DND-41 (cell line): Measurements from ENCODE around the gene SFXN4.

Source experiments
- ATAC-seq: fragments of 200-7000 bp; cut with Tn5 transposase; 3 replicates; pipeline ENCODE4 v1.9.1; 2021; ENCODE audit warnings: low read depth; ENCODE audit not compliant: insufficient read depth
- DNase-seq: peaks from one replicate; pipeline ENCODE4 v3.0.0-alpha.2; 2020
- H2AFZ ChIP-seq: 2 replicates; pipeline ENCODE4 v1.6.0; 2012; ENCODE audit warnings: low read depth, low read length
- H3K27ac ChIP-seq: 2 replicates; pipeline ENCODE4 v1.5.1; 2012; ENCODE audit warnings: low read length, inconsistent platforms
- H3K27me3 ChIP-seq: fragments of 200-600 bp; sonication (generic); 2 replicates; pipeline ENCODE4 v1.6.0; 2012; ENCODE audit warnings: low read length, mild to moderate bottlenecking, inconsistent platforms; ENCODE audit not compliant: insufficient read depth, poor library complexity
- H3K36me3 ChIP-seq: 2 replicates; pipeline ENCODE4 v1.5.1; 2012; ENCODE audit warnings: low read length, inconsistent platforms; ENCODE audit not compliant: insufficient read depth
- H3K4me1 ChIP-seq: 2 replicates; pipeline ENCODE4 v1.5.1; 2012; ENCODE audit warnings: mild to moderate bottlenecking, low read length; ENCODE audit not compliant: insufficient read depth
- H3K4me2 ChIP-seq: 2 replicates; pipeline ENCODE4 v1.6.0; 2012; ENCODE audit warnings: mild to moderate bottlenecking, moderate library complexity, low read length, inconsistent platforms; ENCODE audit not compliant: insufficient read depth
- H3K4me3 ChIP-seq, 2 experiments: fragments of 200-600 bp in 1 of 2; shearing (Covaris generic) in 1 of 2; 2 replicates each; pipeline ENCODE4 v1.5.1; 2012 to 2016; ENCODE audit warnings: inconsistent platforms in 2 of 2, low read length in 2 of 2, mild to moderate bottlenecking in 2 of 2, low read depth in 1 of 2, moderate library complexity in 1 of 2
- H3K79me2 ChIP-seq: 2 replicates; pipeline ENCODE4 v1.6.0; 2012; ENCODE audit warnings: low read length, inconsistent platforms; ENCODE audit not compliant: insufficient read depth
- H3K9ac ChIP-seq: 2 replicates; pipeline ENCODE4 v1.6.0; 2012; ENCODE audit warnings: low read depth, mild to moderate bottlenecking, inconsistent platforms, low read length, moderate library complexity
- H3K9me3 ChIP-seq: 2 replicates; pipeline ENCODE4 v1.5.1; 2012; ENCODE audit warnings: low read length, moderate library complexity, mild to moderate bottlenecking, inconsistent platforms; ENCODE audit not compliant: insufficient read depth, severe bottlenecking
- H4K20me1 ChIP-seq: 2 replicates; pipeline ENCODE4 v1.6.0; 2012; ENCODE audit warnings: low read length; ENCODE audit not compliant: insufficient read depth
- CTCF ChIP-seq: IDR thresholded peaks from 2 replicates; pipeline ENCODE4 v1.5.1; 2012; ENCODE audit warnings: borderline replicate concordance, low read length, moderate library complexity, mild to moderate bottlenecking; ENCODE audit not compliant: poor library complexity, severe bottlenecking; ENCODE audit errors: extremely low read depth
- EZH2 ChIP-seq: IDR thresholded peaks from 3 replicates; pipeline ENCODE4 v1.6.1; 2012; ENCODE audit warnings: borderline replicate concordance, low read depth, mild to moderate bottlenecking, moderate library complexity, low read length, inconsistent platforms; ENCODE audit not compliant: severe bottlenecking

Gene SFXN4

GRCh38 chr10:119197921-119198320, 32.4 kb upstream of the SFXN4 start:
- H3K4me2 ChIP-seq, result no peak overlapping the region
- ATAC-seq (no peak), DNase-seq (no peak)
- H3K27me3 ChIP-seq, result no peaks in the 10 kb centered on the region
- H3K4me1 ChIP-seq, result no peaks in the 10 kb centered on the region
- no peak overlapping the region for H3K9ac ChIP-seq
- no peak overlapping the region for H3K27ac ChIP-seq
- H4K20me1 ChIP-seq, result no peaks in the 10 kb centered on the region
- H3K9me3 ChIP-seq, result no peaks in the 10 kb centered on the region
- no peaks in the 10 kb centered on the region for H3K79me2 ChIP-seq
- H3K36me3 ChIP-seq, result no peaks in the 10 kb centered on the region
- no peak for TF ChIP-seq EZH2
- H2AFZ ChIP-seq, result no peak overlapping the region
- H3K4me3 ChIP-seq, result no peak overlapping the region

GRCh38 chr10:119191881-119192280, 26.4 kb upstream of the SFXN4 start:
- H3K9me3 ChIP-seq, result no peaks in the 10 kb centered on the region
- H2AFZ ChIP-seq, result no peak overlapping the region
- ATAC-seq (no peak), DNase-seq (no peak)
- H4K20me1 ChIP-seq, result no peaks in the 10 kb centered on the region
- no peak overlapping the region for H3K27ac ChIP-seq
- no peak overlapping the region for H3K9ac ChIP-seq
- H3K79me2 ChIP-seq, result no peaks in the 10 kb centered on the region
- H3K4me1 ChIP-seq, result peaks cover 22% of the 10 kb centered on the region
- no peak overlapping the region for H3K4me3 ChIP-seq
- H3K36me3 ChIP-seq, result no peaks in the 10 kb centered on the region
- no peak for TF ChIP-seq CTCF
- no peak overlapping the region for H3K4me2 ChIP-seq
- H3K27me3 ChIP-seq, result no peaks in the 10 kb centered on the region

GRCh38 chr10:119190954-119191785, 25.7 kb upstream of the SFXN4 start:
- no peaks in the 10 kb centered on the region for H3K27me3 ChIP-seq
- no peak for DNase-seq
- H3K4me1 ChIP-seq, result peaks cover 22% of the 10 kb centered on the region
- TF ChIP-seq EZH2 (no peak), CTCF (no peak)
- no peak overlapping the region for H3K9ac ChIP-seq
- H3K4me3 ChIP-seq, result no peak overlapping the region
- ATAC-seq, result no peak
- no peaks in the 10 kb centered on the region for H3K9me3 ChIP-seq
- no peaks in the 10 kb centered on the region for H3K79me2 ChIP-seq
- no peaks in the 10 kb centered on the region for H3K36me3 ChIP-seq
- H4K20me1 ChIP-seq, result no peaks in the 10 kb centered on the region
- no peak overlapping the region for H3K27ac ChIP-seq
- H3K4me2 ChIP-seq, result no peak overlapping the region
- H2AFZ ChIP-seq, result no peak overlapping the region

GRCh38 chr10:119190353-119190752, 24.8 kb upstream of the SFXN4 start:
- no peak for DNase-seq
- Histone ChIP-seq H3K4me3 (no peak overlapping the region), H3K79me2 (no peaks in the 10 kb centered on the region), H3K4me1 (peaks cover 22% of the 10 kb centered on the region), H3K36me3 (no peaks in the 10 kb centered on the region), H2AFZ (no peak overlapping the region), H3K9me3 (no peaks in the 10 kb centered on the region), H3K9ac (no peak overlapping the region), H4K20me1 (no peaks in the 10 kb centered on the region), H3K27ac (peak overlapping the region; percentile 50), H3K27me3 (no peaks in the 10 kb centered on the region), H3K4me2 (no peak overlapping the region)
- TF ChIP-seq CTCF (no peak), EZH2 (no peak)
- 0 out of 3 replicates have a peak, but pooled peaks have one; percentile 17 for ATAC-seq
